GM21447 (cell line): ENCODE results near the gene ALLC.

ENCODE experiments used
- ATAC-seq: cut with Tn5 transposase; IDR thresholded peaks from one replicate; pipeline ENCODE4 v1.9.1; 2021; ENCODE audit not compliant: unreplicated experiment

Gene ALLC

DNA sequence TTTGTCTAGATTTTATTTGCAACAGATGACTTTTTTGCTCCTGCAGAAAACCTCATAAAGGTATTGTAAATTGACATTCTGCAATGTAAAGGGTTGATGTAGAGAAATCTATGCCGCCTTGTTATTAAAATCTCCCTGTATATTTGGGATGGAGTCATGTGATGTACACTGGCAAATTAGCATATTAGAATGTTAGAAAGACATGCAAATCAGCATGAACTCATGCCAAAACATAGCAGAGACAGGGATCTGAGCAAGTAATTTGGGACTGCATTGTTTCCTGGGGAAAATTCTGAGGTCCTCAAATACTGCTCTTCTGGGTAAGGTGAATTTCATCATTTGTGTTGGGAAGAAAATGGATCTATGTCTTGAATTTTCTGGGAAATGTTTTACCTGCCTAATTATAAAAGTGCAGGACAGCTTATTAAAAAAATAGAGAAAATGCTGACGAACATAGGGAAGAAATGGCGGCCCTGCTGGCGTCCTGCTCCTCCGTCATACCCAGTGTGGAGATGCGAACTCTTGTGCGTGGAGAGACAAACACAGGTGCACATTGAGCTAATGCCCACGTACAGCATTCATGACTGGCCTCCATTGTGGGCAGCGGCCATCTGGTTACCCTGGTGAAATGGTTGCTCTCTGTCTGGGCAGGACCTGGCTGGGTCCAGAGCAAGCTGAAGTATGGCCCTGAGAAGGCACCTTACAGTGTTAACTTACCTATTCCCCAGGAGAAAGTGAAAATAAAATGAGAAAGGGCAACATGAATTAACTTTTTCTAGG is 16.3 kb downstream of the ALLC start:
- ATAC-seq: no peak

DNA sequence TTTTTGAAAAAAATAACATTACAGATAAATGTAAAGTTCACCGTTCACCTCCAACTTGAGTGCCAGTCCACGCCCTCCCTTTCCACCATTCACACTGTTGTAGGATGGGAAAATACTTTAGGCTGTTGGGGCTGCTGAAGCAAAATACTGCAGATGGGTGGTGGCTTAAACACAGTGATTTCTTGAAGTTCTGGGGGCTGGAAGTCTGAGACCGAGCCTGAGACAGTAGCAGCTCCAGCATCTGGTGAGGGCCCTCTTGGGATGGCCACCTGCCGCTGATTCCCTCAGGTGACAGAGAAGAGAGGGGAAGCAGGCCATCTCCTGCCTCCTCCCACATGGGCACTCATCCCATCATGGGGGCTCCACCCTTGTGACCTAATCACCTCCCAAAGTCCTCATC is 17.7 kb downstream of the ALLC start:
- no peak for ATAC-seq

DNA sequence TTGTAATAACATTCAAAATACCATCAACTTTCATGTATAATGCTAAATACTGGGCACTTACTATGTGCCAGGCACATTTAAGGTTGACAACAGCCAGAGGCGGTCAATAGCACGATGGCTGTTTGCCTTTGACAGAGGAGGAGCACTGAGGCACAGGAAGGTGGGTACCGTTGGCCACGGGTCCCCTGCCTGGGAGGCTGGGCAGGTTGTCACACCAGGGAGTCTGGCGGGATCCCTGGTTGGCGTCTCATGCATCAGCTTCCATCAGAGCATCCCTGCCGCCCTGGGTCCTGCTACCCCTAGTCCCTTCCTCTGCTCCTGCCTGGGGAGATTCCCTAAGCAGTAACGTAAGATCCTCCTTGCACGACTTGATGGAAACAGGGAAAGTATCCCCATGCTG is 19.4 kb downstream of the ALLC start:
- no peak for ATAC-seq

DNA sequence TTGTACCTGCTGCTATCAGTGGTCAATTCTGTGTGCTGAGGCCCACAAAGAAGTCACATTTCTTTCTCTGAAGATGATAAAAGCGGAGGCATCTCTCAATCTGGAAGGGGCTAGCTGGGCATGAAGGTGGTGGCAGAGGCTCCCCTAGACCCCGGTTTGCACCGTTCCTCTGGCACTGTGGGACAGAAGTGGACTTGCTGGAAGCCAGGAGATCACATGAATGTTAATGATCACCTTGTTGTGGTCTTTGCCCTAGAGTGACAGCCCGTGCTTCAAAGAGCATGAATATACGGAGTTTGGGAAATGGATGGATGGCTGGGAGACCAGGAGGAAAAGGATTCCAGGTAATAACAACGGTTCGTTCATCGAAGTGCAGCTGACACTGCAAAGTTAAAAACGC is 20.2 kb downstream of the ALLC start:
- ATAC-seq: no peak

DNA sequence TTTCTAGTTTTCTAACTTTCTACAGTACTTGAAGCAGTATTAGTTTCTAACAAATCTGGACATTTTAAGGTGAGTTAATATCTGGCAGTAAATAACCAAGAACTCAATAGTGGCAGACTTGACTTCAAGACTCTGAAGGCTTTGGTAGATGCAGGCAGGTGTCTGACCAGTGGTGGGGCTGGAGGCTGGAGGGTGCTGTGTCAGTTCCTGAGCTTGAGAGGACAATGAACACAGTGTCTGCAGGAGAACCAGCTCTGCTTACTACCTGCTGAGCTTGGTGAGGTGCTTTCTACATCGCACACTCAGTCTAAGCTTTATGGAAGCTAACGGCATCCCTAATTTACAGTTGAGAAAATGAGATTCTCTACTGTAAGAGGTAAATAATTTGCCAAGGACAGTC is 21.2 kb downstream of the ALLC start:
- ATAC-seq: no peak

DNA sequence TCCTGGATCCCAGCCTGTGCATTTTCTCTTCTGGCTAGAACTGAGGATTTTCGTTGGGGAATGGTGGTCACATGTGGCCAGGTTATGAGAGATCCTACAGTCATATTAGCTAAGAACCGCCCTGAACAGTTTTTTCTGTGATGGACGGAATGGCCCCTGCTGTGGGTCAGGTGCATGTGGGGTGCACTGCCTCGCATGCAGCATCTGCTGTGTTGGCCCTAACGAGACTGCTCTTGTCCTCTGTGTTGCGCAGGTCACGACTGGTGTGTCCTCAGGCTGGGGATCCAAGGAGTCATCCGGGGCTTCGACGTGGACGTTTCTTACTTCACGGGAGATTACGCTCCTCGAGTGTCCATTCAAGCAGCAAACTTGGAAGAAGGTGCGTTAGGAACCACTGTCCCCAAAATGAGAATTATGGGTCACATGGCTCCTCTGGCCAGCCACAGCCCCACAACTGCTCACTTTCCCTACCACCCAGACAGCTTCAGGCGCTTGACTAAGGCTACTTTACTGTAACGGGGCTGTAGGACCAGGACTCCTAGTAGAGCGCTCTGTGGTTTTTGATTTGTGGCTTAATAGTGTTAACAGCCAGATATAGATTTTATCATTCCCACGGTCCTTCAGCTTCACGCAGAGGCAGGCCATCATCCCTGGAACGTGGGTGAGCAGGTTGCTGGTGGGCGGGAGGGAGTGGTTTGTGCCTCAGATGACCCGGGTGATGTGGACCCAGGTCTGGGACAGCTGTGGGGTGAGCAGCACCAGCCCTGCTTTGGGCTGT is 21.8 kb downstream of the ALLC start:
- no peak for ATAC-seq

DNA sequence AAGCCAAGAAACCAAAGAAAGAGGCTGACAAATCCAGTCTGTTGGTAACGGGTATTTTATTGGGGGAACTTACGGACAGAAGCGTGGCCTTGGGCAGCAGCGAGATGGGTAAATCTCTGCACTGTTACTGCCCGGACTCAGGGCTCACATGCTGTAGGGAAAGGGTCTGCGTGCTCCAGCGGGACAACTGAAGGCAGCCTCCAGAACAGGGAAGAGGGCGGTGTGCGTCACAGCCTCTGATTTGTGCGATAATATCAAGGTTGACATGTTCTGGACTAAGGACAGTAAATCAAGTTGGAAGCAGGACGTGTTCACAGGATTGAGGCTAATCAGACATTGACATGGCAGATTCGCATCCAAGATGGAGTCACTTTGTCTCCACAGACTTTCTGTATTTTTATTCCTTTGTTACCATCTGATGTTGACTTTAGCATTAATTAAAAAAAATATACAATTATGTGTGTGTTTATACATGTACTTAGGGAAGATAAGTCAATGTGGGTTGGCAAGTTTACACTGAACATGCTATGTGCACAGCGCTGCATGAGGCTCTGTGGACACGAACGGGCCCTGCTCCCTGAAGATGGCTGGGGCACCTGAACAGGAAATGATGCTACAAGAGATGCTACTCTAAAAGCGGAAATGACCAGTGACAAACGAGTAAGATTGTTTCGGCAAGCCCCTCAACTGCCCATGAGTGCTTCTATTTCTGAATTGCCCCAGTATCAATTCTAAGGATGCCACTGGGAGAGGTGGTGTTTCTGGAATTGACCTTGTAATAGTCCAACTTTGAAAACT is 22.7 kb downstream of the ALLC start:
- ATAC-seq: no peak

DNA sequence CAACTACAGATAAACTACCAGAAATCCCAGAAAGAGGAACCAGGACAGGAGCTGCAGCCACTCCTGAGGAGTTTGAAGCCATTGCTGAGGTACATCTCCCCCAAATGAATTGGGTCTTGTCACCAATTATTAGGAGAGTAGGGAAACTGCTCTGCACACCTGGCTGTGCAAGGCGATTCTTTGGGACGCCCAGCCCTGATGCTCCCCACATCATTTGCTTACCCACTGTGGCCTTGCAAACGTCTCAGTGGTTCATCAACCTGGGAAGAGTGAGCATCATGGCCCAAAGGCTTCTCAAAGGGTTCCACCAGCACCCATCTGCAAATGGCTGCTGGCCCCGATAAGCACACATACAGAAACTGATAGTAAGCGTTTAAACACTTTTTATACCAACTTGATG is 23.6 kb downstream of the ALLC start:
- ATAC-seq: no peak

DNA sequence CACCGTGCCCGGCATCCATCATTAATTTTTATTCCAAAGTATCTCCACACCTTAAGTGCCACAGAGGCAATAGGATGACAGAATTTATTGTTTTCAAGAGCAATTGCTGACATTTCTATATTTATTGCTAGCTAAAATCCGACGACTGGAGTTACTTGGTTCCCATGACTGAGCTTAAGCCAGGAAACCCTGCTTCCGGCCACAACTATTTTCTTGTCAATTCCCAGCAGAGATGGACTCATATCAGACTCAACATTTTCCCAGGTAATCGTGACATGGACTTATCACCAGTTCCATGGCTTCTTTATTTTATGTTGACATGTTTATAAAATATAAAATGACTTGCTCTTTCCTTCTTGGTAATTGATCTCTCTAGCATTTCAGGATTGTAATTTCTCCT is 24.8 kb downstream of the ALLC start:
- no peak for ATAC-seq

DNA sequence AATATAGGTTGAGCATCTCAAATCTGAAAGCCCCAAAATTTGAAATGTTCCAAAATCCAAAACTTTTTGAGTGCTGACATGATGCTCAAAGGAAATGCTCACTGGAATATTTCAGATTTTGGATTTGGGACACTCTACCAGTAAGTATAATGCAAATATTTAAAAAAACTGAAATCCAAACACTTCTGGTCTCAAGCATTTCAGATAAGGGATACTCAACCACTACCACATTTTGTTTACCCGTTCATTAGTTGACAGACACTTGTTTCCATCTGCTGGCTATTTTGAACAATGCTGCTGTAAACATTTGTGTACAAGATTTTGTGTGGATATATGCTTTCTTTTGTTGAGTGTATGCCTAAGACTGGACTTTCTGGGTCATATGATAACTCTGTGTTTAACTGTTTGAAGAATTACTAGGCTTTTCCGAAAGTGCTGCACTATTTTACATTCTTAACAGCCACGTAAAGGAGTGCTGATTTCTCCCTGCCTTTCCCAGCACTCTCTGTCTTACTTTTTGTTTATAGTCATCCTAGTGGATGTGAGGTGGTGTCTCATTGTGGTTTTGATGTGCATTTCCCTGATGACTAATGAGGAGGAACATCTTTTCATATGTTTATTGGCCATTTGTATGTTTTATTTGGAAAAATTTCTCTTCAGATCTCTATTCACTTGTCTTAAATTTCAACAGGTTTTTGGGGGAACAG is 25.9 kb downstream of the ALLC start:
- ATAC-seq: no peak

DNA sequence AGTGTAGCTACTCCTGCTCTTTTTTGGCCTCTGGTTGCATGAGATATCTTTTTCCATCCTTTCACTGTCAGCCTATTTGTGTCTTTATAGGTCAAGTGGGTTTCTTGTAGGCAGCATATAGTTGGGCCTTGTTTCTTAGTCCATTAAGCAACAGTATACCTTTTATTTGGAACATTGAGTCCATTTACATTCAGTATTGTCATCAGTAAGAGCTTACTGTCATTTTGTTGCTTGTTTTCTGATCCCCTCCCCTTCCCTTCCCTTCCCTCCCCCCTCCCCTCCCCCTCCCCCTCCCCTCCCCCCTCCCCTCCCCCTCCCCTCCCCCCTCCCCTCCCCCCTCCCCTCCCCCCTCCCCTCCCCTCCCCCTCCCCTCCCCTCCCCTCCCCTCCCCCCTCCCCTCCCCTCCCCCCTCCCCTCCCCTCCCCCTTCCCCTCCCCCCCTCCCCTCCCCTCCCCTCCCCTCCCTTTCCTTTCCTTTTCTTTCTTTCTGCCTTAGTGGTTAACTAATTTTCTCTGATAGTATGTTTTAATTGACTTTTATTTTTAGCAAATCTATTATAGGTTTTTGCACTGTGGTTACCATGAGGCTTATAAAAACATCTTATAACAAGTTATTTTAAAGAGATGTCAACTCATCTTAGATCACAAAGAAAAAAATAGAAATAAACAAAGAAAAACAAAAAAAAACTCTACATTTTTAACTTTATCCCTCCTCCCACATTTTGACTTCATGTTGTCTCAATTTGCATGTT is 32.2 kb downstream of the ALLC start:
- ATAC-seq: no peak

DNA sequence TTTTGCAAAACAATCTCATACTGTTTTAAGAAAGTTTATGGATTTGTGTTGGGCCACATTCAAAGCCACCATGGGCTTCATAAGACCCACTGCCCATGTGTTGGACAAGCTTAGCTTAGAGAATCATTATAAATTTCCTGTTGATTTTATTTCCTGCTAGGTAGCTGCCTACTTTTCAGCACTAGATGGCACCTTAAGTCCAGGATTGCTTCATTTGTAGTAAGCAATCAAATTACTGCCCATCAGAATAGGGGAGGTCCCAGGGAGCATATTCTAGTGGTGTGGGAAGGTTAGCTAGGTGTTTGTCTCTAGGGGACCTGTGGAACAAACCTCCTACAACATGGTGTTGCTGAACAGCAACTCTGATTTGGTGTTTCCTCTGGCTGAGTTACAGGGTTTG is 34.4 kb downstream of the ALLC start:
- no peak for ATAC-seq

DNA sequence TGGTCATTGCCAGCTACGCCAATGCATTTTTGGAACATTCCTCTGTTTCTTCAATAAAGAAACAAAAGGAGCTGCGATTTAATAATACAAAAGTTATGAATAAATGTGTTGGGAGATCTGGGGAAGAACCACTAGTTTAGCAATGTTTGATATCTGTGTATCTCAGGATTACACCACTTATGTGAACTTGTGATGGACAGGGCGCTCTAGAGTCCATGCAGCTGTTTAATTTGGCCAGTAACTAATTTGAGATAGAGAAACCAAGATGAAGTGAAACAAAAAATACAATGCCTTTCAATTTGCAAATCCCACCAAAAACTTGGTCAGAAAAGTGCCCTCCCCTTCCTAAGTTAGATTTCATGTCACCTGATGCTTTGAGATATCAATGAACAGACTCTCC is 38.5 kb downstream of the ALLC start:
- ATAC-seq: no peak

DNA sequence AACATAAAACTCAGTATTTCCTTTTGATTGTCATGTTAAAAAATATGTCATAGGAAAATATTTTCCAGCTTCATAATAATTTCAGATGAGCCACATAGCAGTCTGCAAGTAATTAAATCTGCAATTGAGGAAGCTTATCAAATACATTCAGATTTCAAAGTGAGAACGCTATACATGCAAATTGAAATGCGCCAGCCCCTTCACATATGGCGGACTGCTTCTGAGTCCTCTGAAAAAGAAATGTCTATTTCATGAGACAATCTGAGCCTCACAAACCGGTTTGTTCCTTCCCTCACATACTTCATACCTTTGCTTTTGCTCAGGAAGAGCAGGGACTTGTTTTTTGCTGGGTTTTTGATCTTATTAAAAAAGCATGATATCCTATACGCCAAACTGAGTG is 43.1 kb downstream of the ALLC start:
- no peak for ATAC-seq

DNA sequence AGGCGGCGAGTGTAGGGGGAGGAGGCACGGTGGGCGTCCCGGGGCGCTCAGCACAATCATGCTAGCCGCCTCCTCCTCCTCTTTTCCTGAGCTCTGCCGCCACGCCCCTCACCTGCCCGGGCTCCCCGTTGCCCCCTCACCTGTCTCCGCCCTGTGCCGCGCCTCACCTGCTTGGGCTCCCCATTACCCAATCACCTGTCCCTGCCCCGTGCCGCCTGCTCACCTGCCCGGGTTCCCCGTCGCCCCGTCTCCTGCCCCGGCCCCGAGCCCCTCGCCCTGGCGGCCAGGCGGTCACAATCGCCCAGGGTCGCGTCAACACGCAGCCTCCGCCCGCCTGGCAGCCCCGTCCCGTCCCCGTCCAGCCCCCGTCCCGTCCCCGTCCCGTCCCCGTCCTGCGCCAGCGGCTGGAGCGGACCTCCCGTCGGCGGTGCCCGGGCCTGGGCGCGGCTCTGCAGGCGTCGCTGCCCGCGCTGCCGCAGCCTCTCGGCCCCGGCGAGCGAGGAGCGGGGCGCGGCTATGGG is 45.3 kb downstream of the ALLC start, which contains the start of gene DCDC2C:
DCDC2C (plus strand) TSS at position 340 of the 521 bp plus-strand sequence; CDS start at position 517, 177 bp downstream.
- ATAC-seq: no peak

DNA sequence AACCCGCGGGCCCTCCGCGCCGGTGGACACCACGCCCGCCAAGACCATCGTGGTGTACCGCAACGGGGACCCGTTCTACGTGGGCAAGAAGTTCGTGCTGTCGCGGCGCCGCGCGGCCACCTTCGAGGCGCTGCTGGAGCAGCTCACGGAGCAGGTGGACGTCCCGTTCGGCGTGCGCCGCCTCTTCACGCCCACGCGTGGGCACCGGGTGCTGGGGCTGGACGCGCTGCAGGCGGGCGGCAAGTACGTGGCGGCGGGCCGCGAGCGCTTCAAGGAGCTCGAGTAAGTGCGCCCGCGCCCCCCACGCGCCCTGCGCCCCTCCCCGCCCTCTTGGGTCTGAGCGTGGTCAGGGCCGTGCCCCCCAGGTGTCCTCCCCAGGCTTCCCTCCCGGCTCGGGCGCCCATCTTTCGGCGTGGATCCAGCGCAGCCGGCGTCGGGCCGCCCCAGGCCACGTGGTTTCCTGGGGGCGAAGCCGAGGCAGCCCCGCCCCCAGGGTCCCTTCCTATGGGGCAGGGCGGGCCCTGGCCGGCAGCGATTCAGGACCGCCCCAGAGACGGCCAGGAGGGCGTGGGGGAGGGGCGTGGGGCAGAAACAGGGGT is 45.9 kb downstream of the ALLC start:
- ATAC-seq: no peak

DNA sequence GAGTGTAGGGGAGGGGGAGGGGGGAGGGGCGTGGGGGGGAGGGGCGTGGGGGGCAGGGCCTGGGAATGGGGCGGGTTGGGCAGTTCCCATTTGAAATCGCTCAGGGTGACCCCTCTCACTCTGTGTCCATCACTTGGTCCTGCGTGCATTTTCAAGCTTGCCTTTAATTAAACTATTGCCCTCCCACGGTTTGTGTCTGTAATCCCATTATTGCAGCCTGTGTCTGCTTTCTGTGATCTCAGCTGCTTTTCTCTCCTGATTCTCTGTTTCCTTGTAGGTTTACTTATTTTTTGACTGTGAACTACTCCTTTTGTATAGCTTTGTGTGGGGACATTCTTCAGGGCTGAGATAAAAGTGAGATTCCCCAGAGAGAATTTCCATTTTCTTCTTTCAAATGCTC is 46.7 kb downstream of the ALLC start:
- no peak for ATAC-seq

DNA sequence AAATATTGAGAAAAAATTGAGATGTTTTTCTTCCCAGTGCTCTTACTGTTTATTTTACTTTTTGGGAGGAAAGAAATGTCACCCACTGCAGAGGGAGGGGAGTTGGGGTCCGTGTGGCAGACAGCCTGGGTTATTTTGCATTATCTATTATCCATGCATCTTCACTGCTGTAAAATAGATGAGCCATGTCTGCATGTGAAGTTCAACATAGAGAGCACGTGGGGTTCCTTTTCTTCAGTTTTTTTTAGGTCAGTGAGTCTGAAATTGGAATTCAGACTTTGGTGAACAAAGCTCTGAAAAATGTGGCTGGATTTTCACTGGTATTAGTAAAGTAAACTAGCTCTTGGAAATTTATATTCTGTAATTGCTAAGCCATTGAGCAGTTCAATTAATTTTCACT is 47.8 kb downstream of the ALLC start:
- ATAC-seq: no peak

DNA sequence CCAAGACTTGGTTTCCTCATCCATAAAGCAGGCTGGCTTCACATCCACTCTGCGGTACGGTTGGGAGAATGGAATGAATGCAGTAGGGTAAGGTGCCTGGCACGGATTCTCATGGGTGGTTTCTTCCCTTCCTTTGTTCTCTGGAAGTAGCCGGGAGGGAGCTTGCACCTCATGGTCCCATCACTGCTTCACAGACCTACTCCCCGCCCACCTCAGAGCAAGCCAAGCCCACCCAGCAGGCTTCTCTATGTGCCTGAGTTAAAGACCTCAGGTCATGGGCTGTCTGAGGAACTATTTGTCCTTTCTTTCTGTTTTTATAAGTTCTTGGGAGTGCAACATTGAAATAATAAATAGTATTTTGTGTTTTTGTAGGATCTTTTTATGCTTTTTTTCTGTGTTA is 48.9 kb downstream of the ALLC start:
- ATAC-seq: no peak

DNA sequence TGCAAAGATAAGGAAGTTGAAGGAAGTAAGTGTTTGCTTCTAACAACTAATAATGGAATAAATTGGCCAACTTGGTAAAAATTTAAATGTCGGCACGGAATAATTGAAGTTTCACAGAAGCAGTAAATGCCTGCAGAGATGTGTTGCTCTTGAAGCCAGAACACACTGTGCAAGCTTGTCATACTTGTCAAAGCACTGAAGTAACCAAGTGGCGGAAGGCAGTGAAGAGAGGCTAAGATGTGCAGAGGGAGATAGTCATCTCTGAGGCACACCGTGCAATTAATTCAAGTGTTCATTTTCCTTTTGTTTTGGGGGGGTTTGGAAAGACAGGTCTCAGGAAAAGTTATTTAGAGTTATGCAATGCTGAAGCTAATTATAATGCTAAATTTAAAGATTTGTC is 50.6 kb downstream of the ALLC start:
- no peak for ATAC-seq
